ENCODE results near the gene TSC22D4. TPM values are rescaled to one million over a fixed set of nuclear protein-coding genes. Genes with fewer than 3 reads are reported as not detected.

TSC22D4 gene
- total RNA-seq, 1 experiment from 2014 or later, result 68.8 TPM

- H2AFZ ChIP-seq, result peak overlapping the region; percentile 79; the same call in 1 of the 2 replicates
- DNase-seq, result peak; percentile 97 to 100
- TSS peak; percentile 40 for BruUV-seq (replicated peaks)
Measured at GRCh38 chr7:100428967-100429636, 49.9 kb downstream of the TSC22D4 start.

DNA sequence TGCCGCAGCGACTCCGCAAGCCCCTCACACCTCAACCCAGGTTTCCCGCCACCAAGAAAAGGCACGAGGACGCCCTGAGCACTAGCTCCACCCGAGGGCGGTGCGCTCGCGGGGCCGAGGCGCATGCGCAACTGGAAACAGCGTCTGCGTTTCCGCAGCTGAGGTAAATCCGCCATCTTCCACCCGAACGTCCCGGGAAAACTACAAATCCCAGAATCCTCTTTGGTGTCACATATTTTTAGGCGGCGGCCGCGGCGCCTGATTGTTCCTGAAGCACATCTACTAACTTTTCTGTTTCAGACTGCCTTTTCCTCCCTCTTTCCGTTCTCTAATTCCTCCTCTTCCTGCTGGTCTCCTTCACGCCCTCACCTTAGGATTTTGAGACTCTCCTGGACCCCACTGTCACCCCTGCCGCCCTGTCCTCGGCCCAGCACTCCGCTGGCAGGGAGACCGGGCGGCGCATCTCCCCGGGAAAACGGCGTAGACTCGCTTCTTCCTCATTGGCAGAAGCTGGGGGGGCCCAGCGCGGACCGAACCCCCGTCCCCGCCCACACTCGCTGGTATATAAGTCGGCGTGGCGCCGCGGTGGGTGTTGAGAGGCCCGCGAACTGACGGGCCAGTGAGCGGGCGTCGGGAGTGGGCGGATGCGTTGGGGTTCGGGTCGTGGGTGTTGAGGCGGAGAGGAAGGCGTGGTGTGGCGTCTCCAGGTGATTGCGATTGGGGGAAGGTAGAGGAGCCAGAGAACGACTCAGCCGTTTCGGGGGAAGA, 50.6 kb downstream of the TSC22D4 start, which contains the start of gene ZCWPW1:
Gene ZCWPW1 (minus strand): TSS at position 505 of the 768 bp plus-strand sequence. CDS start 8,054 bp downstream, outside the sequence.
- H3K27ac ChIP-seq, result peak within 1 kb of the TSS; percentile 93
- H3K4me1 ChIP-seq (replicated peaks; ENCODE audit: insufficient read depth), result peaks cover 30% of the 10 kb centered on the region
- ChIA-PET CTCF (interaction anchor here (0.7 to 0.8 kb wide), 2 partner anchors 36 to 184 kb away, joined by 3 to 5 read pairs; partner anchors contain the start of gene MOSPD3), POLR2A (ENCODE audit: unreplicated experiment) (interaction anchor here (0.5 to 1.8 kb wide), 26 partner anchors 8 to 796 kb away, joined by 3 to 22 read pairs (median 6); partner anchors contain the start of genes AP4M1, FBXO24, GAL3ST4 and LRCH4)
- BruUV-seq (replicated peaks), result TSS peak; percentile 64
- H3K9me2 ChIP-seq (ENCODE audit: insufficient read depth), result no peaks in the 10 kb centered on the region
- H3F3A ChIP-seq (ENCODE audit: insufficient read depth, low read depth), result peaks cover 32% of the 10 kb centered on the region; the same call in 1 of the 2 replicates
- H4K20me1 ChIP-seq (ENCODE audit: insufficient read depth), result no peaks in the 10 kb centered on the region; the same call in 1 of the 2 replicates
- H3K4me2 ChIP-seq, result peak within 1 kb of the TSS; percentile 80
- H3K27me3 ChIP-seq (ENCODE audit: insufficient read depth, low read depth), result no peaks in the 10 kb centered on the region
- H3K79me2 ChIP-seq (ENCODE audit: low read depth), result peaks cover 37% of the 10 kb centered on the region
- peak within 1 kb of the TSS; percentile 79 for H2AFZ ChIP-seq
- H3K36me3 ChIP-seq (ENCODE audit: low read depth), result 0 out of 2 replicates have a peak, but pooled peaks cover 13% of the 10 kb centered on the region
- DNase-seq, result peak; percentile 88 to 98
- TF ChIP-seq EZH2 (IDR thresholded peaks at IDR 0.05; ENCODE audit: low read depth), result no peak
- TF ChIP-seq, protein P1, sequence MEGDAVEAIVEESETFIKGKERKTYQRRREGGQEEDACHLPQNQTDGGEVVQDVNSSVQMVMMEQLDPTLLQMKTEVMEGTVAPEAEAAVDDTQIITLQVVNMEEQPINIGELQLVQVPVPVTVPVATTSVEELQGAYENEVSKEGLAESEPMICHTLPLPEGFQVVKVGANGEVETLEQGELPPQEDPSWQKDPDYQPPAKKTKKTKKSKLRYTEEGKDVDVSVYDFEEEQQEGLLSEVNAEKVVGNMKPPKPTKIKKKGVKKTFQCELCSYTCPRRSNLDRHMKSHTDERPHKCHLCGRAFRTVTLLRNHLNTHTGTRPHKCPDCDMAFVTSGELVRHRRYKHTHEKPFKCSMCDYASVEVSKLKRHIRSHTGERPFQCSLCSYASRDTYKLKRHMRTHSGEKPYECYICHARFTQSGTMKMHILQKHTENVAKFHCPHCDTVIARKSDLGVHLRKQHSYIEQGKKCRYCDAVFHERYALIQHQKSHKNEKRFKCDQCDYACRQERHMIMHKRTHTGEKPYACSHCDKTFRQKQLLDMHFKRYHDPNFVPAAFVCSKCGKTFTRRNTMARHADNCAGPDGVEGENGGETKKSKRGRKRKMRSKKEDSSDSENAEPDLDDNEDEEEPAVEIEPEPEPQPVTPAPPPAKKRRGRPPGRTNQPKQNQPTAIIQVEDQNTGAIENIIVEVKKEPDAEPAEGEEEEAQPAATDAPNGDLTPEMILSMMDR (conservative IDR thresholded peaks at IDR 0.05), result no peak; the same call in 1 of the 2 replicates
- H3K9me3 ChIP-seq (ENCODE audit: insufficient read depth, low read depth), result no peaks in the 10 kb centered on the region
- peak within 1 kb of the TSS; percentile 66 for H3K4me3 ChIP-seq
- intact Hi-C loops (cut with micrococcal nuclease; ENCODE audit: unreplicated experiment), result loop anchor here (1.0 to 2.0 kb wide), 2 partner anchors 182 to 438 kb away; partner anchors contain the start of gene TRIP6

More at GRCh38 chr7:100428967-100429636, 49.9 kb downstream of the TSC22D4 start:
- H3K9me2 ChIP-seq (ENCODE audit: insufficient read depth), result no peaks in the 10 kb centered on the region
- ChIA-PET POLR2A (ENCODE audit: unreplicated experiment) (interaction anchor here (0.6 to 1.8 kb wide), 28 partner anchors 8 to 1430 kb away, joined by 3 to 22 read pairs (median 5); partner anchors contain the start of genes AP4M1, FBXO24, LRCH4 and MOSPD3), CTCF (interaction anchor here (0.6 kb wide), 1 partner anchor 262 kb away, joined by 4 read pairs; no protein-coding TSS in a partner anchor)
- H3K27me3 ChIP-seq (ENCODE audit: insufficient read depth, low read depth), result no peaks in the 10 kb centered on the region
- H3K4me3 ChIP-seq, result peak overlapping the region; percentile 66
- peaks cover 44% of the 10 kb centered on the region for H3K79me2 ChIP-seq (ENCODE audit: low read depth)
- no peaks in the 10 kb centered on the region; the same call in 1 of the 2 replicates for H4K20me1 ChIP-seq (ENCODE audit: insufficient read depth)
- no peak for TF ChIP-seq EZH2 (IDR thresholded peaks at IDR 0.05; ENCODE audit: low read depth)
- TF ChIP-seq, protein P1 (conservative IDR thresholded peaks at IDR 0.05), result no peak; the same call in 1 of the 2 replicates
- intact Hi-C loops (cut with micrococcal nuclease; ENCODE audit: unreplicated experiment), result loop anchor here (1.0 to 2.0 kb wide), 5 partner anchors 93 to 438 kb away; partner anchors contain the start of genes AP4M1, MCM7, TRIP6 and ZNF3
- H3K4me1 ChIP-seq (replicated peaks; ENCODE audit: insufficient read depth), result peaks cover 37% of the 10 kb centered on the region
- H3F3A ChIP-seq (ENCODE audit: insufficient read depth, low read depth), result peaks cover 40% of the 10 kb centered on the region; the same call in 1 of the 2 replicates
- H3K36me3 ChIP-seq (ENCODE audit: low read depth), result peaks cover 19% of the 10 kb centered on the region; the same call in 1 of the 2 replicates
- H3K4me2 ChIP-seq, result peak overlapping the region; percentile 80
- H3K9me3 ChIP-seq (ENCODE audit: insufficient read depth, low read depth), result no peaks in the 10 kb centered on the region
- peak overlapping the region; percentile 93 for H3K27ac ChIP-seq
